Stimulated activated naive CD4-positive, alpha-beta T cell treated with Interleukin-2 at 50 U/mL for 16 hours (primary cell): ENCODE data around the gene NAALADL2.
"Not testable (repeated sequence)": the region's sequence is repeated elsewhere in the genome, so short reads cannot be mapped to it uniquely, and the experiment has no call there.

ENCODE experiments used
- DNase-seq: peaks from one replicate; lab custom pipeline; 2025; lab: John Stamatoyannopoulos, UW

Gene NAALADL2

DNA sequence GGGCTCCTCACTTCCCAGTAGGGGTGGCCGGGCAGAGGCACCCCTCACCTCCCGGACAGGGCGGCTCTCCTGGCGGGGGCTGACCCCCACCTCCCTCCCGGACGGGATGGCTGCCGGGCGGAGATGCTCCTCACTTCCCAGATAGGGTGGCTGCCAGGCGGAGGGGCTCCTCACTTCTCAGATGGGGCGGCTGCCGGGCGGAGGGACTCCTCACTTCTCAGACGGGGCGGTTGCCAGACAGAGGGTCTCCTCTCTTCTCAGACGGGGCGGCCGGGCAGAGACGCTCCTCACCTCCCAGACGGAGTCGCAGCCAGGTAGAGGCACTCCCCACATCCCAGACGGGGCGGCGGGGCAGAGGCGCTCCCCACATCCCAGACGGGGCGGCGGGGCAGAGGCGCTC is 273.6 kb downstream of the NAALADL2 start:
- not testable (repeated sequence) for DNase-seq

DNA sequence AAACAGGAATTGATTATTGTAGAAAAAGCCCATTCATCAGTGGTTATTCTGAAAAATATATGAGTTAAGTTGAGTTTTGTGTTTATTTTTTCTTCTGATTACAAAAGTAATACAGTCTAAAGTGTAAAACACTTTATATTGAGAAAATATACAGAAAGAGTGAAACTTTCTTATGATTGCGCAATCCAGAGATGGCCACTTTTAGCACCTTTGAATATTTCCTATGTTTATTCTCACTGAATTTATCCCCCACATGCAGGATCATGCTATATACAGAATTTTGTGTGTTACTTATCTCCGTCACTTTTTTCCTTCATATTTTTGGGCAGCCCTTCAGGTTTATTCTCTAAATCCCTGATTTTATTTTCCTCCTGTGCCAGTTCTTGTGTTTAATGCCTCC is 285.2 kb downstream of the NAALADL2 start:
- no peak for DNase-seq

DNA sequence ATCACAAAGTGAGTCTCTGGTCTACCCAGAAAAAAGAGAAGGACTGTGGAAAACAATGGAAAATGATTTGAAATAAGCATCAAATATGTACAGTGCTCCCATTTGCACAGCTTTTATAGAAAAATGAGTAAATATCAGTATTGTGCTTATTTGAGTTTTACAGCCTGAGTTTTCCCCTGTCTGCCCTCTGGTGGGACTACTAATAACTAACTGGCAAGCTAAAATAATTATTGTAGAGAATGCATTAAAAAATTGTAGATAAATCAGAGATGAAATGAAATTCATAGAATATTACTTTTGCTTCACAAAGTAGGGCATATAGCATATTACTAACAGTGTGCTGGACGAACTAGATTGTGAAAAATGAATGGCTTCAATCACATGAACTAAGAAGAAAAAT is 287.1 kb downstream of the NAALADL2 start:
- no peak for DNase-seq

DNA sequence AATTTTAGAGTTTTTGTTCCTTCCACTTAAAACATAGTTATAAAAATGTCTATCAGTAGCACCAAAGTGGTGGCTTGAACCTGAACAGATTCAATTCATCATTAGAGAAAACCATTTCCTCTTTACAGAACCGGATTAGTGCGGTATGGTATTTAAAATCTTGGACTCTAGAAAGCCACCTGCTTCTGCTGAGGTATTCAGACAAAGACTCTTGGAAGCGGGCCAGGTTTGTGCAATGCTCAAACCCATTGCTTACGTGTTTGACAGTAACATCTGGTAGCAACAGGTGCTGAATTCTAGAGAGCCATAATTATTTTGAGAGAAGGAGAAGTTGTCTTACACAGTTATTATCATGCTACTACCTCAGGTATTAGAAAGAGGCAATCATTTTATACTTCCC is 290.5 kb downstream of the NAALADL2 start:
- DNase-seq = no peak

DNA sequence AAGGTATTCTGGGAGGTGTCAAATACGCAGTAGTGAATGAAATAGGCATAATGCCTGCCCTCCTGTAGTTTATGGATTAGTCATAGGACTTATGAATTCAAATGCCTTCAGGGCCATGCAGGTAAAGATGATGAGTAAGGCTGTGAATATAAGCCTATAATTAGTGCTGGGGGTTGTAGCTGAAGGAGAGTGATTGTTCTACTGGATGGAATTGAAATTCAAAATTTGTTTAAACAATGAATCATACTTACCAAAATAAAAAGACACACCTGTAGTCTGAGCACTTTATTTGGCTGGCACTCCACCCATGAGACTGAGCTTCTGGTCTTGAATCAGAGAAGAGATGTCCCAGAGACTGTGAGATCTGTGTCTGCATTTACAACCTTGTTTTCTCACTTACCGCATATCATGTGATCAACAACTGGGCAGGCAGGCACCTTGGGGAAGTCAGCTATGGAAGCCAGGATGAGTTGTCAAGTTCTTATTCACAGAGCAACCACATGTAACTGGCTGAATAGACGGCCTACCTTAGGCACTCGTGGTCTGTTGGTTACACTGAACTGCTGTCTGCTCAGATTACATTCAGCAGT is 291.8 kb downstream of the NAALADL2 start:
- no peak for DNase-seq

DNA sequence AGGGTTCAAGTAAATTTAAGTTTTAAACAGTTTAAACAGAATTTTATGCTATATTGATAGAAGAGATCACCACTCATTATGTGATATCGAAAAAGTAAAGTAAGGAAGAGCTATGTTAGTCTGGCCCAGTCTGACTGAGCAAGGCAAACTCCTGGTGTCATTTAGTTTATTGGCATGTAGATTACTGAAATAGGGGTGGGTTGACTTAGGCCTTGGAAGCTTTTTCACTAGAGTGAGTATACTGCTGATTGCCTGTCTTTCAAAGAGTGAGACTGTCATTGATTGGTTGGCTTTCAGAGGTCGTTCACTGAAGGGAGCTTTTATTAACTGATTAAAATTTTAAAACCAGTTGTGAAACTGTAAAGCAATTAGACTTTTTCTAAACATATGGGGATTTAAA is 294.5 kb downstream of the NAALADL2 start:
- no peak for DNase-seq

DNA sequence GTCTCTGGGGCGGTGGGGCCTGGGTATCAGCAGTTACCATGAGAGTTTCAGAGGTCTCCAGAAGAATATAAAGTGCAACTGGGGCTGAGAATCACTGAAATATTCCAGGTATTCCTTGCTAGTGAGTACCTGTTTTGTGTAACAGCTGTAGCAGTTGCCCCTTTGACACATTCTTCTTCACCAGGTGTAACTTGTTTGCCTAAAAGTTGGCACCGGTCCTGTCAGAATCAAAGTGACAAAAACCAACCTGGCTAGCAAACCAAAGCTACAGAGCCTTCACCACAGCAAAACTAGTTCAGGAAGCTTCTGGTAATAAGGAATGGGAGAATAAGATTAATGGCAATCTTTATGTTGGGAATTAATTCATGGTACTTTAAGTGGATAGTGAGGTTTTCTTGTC is 296.0 kb downstream of the NAALADL2 start:
- no peak for DNase-seq

DNA sequence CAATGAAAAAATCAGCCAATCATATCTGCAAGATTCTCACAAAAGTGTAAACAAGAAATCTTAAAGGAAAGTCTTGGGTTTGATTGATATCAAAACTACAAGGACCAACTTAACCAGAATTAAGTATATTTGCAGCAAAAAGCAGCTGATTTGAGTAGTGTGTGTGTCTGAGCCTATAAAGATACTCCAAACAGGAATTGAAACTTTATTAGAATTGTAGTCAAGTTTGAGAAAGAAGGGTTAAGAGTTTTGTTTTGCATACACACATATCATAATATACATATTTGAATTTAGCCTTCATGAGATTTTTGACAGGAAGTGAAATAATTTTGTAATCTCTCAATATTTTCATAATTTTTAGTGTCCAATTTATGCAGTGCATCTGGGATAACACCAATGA is 300.1 kb downstream of the NAALADL2 start:
- no peak for DNase-seq

DNA sequence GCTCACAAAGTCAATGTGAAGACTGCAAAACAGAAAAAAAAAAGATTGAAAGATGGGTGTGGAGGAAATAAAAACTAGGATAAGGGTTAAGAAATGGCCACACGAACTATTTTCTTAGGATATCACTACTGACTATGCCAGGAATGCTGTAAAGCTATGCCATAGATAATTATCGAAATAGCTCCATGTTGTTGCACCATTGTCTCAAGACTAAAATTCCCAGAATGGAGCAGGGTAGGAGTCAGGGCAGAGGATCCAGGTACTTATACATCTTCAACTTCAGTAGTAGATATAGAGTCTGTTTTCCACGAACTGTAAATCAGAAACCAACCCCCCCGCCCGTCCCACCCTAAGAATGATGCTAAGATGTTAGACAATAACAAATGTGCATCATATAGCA is 302.2 kb downstream of the NAALADL2 start:
- DNase-seq = no peak

DNA sequence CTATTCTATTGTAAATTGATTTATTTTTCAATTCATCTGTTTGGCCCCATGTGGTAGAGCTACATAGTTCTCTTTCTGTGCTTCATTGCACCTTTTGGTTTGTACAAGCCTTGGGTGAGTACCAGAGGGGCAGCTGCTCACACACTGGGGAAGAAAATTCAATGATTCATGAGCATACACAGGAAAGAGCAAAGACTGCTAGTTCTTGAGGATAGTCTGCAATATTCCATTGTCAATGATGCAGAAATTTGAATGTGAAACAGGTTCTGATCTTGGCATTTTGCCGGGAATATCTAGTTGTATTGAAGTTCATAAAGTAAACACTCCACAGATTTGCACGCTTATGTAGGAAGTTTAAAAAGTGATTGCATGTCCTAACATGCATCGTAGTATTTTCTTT is 304.6 kb downstream of the NAALADL2 start:
- DNase-seq = no peak

DNA sequence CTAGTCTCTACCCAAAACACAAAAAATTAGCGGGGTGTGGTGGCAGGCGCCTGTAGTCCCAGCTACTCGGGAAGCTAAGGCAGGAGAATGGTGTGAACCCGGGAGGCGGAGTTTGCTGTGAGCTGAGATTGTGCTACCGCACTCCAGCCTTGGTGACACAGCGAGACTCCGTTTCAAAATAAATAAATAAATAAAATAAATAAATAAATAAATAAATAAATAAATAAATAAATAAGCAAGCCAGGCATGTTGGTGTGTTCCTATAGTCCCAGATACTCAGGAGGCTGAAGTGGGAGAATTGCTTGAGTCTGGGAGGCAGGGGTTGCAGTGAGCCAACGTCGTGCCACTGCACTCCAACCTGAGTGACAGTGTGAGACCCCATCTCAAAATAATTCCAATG is 314.0 kb downstream of the NAALADL2 start:
- DNase-seq = not testable (repeated sequence)

DNA sequence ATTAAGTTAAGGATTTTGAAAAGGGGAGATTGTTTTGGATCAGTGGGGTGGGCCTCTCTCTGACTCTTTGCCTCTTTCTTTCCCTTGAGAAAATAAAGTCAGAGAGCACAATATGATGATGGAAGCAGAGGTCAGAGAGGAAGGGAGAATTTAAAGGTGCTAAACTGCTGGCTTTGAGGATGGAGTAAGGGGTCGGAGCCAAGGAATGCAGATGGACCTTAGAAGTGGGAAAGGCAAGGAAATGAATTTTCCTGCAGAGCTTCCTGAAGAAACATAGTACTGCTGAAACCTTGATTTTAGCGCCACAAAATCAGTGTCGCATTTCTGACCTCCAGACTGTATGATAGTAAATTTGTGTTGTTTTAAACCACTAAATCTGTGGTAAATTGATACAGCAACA is 317.4 kb downstream of the NAALADL2 start:
- no peak for DNase-seq

DNA sequence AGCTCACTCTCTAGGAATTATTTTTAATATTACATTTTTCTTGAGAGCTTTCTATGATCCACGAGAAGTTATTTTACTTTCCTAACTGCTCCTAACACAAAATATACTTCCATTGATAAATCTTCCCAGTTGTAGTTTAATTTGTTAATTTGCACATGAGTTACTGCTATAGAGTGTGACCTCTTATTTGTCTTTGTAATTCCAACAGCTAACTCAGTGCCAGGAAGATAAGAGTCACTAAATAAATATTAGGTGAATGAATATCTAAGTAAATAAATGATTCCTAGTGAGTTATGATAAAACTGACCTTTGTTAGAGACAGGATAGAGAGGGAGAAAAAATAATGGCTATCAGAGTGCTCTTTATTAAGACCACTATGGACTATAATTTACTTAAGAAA is 319.9 kb downstream of the NAALADL2 start:
- DNase-seq = no peak

DNA sequence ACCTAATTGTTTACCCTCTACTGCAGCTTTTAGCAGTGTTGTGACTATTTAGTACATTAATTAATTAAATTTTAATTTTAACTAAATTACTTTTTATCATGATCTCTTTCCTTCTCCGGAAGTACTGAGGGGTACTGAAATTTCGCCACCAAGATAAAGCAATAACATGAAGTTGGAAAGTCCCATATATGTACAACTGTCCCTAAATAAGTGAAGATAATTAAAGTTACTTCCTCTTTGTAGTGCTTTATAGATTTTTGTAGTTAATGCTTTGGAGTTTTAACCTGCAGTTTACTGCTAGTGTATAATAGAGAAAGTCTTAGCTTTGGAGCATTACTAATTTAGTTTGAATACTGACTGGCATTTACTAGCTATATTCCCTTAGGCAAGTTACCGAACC is 325.3 kb downstream of the NAALADL2 start:
- no peak for DNase-seq

DNA sequence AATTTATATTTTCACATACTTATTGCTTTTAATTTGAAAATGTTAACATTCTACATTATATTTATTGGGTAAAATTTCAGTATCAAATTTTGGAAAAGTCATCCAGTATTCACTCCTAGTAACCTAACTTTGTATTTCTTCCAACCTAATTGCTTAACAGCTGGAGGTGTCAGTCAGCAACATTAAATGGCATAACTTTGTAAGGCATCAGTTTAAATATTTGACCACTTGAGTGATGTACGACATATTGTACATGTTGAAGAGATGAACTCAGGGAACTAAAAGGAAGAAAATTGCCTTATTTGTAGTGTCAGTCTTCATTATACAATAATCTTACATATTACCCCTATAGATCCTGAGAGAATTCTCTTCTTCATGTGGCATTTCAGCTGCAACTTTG is 326.8 kb downstream of the NAALADL2 start:
- no peak for DNase-seq

DNA sequence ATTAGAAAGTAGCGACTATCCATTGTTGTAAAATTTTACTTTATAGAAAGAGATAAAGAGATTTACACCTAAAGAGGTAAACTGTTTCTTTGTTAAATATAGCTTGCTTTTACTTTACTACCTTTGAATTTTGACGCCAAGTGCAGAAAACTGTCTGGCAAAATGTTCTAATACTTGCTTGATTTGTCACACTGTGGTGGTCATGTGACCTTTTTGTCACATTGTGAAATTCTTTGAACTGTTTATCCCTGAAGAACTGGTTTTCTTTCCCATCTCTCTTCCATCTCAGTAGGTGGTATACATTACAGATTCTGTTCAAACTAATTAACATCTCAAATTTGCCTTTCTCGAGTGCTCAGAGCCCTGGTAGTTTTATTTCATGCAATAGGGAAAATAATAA is 327.4 kb downstream of the NAALADL2 start:
- DNase-seq = no peak

DNA sequence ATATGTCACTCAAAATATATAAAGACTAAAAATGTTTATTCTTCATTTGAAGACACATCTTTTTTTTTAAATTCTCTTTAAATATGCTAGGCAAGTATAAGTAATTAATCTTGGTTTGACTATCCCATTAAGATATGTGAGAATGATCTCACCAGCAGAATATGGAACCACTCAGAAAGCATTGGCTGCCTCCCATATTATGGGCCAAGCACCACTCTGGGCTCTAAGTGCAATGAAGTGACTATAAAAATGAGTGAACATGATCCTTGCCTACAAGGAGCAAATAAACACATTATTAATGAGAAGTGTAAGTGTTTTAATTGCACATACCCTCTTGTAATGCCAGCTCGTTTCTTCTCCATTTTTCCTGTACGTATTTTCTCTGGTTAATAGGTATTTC is 328.5 kb downstream of the NAALADL2 start:
- no peak for DNase-seq

DNA sequence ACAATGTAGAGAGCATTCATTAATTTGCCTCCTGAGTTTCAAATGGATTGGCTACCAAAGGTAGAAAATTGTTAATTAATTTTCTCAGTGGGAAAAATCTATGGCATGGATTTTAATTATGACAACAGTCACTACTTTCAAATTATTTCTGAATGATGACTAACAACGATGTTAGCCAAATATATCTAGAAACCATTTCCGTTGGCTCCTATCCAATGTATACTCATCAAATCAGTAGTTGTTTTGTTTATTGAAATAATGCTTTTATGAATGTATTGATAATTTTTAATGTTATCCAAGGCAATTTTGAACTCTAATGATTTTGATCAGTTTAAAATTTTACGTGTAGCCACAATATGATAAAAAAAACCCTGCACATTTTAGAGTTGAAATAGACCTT is 333.4 kb downstream of the NAALADL2 start:
- DNase-seq = no peak

DNA sequence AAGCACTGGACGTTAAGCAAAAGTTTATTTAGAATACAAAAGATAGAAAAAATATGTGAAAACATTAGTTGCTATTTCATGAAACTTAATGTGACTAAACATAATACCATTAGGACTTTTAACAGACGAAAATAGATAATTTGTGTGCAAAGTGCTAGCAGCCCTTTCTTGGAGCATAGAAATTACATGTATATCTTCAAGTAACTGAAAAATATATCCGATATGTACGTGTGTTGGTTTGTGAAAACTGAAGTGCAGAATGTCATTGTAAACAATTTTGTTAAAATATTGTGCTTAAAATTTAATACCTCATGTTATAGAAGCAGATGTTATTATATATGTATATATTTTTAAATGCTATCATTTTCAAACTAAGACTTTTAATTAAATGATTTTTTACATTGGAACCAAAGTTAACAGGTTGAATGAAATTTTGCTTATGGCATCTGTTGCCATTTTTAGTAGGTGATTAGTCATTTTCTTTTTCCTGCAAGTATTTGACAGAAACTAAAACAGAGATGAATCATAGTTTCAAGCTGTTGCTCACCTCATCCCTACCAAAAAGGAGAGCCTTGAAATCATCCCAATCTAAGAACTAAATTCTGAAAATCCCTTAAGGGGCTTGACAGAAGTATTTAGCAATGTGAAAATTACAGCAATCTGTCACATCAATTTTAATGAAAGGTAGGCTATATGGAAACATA is 334.8 kb downstream of the NAALADL2 start:
- DNase-seq = no peak

DNA sequence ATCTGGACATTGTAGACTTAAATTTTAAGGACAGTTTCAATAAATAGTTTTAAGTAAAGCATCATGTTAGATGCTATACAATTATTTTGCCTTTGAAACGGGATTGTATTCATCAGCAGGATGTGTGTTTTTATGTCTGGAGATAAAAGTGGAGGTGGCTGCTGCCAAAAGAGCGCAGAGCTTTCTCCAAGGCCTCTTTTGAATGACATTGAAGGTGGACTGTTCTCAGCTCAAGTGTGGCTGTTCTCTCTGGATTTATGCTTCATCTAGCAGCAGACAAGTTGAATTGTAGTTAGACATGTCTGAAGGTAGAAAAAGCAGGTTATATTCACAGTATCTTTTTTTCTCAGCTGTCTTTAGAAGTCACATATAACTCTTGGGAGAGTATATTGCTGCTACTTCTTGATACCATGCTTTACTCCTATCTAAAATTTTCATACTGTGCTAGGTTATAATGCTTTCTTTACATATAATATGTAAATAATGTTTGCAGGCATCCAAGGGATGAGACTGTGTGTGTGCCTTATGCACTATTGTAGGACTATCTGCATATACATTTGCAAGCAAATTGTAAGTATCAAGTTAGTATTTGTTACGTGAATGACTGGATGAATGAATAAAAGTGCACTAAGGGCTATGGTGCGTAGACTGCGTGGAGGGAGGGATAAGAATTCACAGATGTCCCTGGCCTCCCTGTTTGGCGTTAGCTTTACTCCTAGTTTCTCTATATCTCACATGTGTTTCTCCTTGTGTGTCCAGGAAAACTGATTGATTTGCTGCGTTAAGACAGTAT is 340.1 kb downstream of the NAALADL2 start:
- no peak for DNase-seq

DNA sequence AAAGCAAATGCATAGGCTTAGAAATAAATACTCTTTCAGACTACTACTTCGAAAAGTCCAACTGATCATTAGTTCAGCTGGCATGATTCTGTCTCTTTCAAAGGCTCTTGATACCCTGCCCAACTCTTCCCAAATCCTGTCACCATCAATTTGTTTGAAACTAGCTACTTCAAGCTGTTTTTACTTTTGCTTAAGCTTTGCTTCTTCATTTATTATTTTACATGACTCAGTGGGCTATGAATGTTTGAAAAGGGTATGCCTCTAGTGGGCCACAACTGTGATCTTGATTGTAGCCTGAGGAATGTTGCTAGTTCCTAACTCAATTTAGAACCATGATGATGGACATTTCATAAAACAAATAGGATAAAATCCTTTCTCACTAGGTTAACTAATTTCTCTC is 340.8 kb downstream of the NAALADL2 start:
- DNase-seq = no peak

DNA sequence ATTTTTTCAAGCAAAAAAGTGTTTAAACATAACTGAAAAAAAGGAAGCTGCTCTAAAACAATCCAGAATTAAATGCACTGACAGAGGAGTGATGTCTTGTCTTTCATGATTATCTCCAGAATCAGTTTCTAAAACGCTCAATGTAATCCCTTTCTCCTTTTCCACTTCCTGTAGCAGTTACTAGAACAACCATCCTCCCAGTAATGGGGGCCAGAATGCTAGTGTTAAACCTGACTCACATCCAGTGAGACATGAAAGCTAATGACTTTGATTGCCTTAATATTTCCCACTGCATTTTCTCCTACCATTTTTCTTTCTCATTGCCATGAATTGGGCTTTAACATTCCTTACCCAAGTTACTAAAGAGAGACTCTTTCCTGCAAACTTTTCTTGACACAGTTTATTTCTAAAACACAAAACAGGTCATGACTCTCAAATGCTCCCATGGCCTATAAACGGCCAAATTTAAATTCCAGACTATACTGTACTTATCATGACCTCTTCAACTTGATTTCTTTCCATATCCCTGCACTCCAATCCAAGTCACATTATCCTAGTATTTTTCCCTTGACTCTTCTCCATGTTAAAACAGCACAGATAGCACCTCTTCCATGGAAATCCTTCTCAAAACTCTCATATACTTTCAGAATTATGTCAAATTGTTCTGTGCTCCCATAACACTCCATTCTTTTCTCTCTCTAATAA is 341.4 kb downstream of the NAALADL2 start:
- no peak for DNase-seq

DNA sequence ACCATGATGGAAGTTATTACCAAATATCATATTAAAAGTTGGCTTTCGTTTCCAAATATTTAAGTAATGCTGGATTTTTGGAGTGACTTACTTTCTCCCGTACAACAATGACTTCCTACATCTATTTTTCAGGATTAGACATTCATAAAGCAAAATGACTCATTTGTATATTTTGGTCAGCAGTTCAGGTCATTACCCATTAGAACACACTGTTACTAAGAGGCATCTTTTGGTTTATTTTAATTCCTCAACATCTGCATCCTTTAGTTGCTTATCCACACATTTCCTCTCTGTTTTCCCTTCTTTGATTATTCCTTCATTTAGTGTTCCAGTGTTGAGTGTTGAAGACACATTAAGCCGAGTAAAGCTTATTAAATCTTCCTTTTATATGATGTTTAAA is 348.2 kb downstream of the NAALADL2 start:
- DNase-seq = no peak
